Thyroid gland (tissue), 4 donors: Measurements from ENCODE around the gene FKBP6. TPM values are rescaled to one million over a fixed set of nuclear protein-coding genes. Genes with fewer than 3 reads are reported as not detected.
"Not testable (repeated sequence)": the region's sequence is repeated elsewhere in the genome, so short reads cannot be mapped to it uniquely, and the experiment has no call there.

Experiments
- DNase-seq, 2 donors: peaks; one replicate each; pipeline ENCODE4 v3.0.0-alpha.2; 2019
- H3K27ac ChIP-seq, 3 donors: fragments of 200-600 bp; sonication (generic); 1 replicate in 2 of 3; 2 replicates in 1 of 3; pipeline ENCODE4 v1.5.1; 2016 to 2019; ENCODE audit warnings: mild to moderate bottlenecking in 1 of 3, moderate library complexity in 1 of 3
- H3K27me3 ChIP-seq: fragments of 200-600 bp; sonication (generic); one replicate; pipeline ENCODE4 v1.5.1; 2019
- H3K36me3 ChIP-seq, 2 donors: fragments of 200-600 bp; sonication (generic); one replicate each; pipeline ENCODE4 v1.5.1; 2016 to 2019
- H3K4me1 ChIP-seq, 2 donors: fragments of 200-600 bp; sonication (generic); one replicate each; pipeline ENCODE4 v1.5.1; 2017 to 2019
- H3K4me3 ChIP-seq, 3 donors: fragments of 200-600 bp; sonication (generic); replicated peaks in 1 of 3; 1 replicate in 2 of 3; 2 replicates in 1 of 3; pipeline ENCODE4 v1.5.1; 2016; ENCODE audit warnings: mild to moderate bottlenecking in 1 of 3
- H3K9me3 ChIP-seq: fragments of 200-600 bp; sonication (generic); one replicate; pipeline ENCODE4 v1.5.1; 2017
- CTCF ChIP-seq, 6 experiments: fragments of 200-600 bp in 3 of 6; fragments of 450-650 bp in 3 of 6; sonication (generic) in 3 of 6; IDR thresholded peaks; one replicate each; pipeline ENCODE4 v1.5.1; 2016 to 2019; ENCODE audit warnings: antibody characterized with exemption in 6 of 6, mild to moderate bottlenecking in 2 of 6, inconsistent platforms in 1 of 6, moderate library complexity in 1 of 6
- POLR2A ChIP-seq, 2 donors: fragments of 450-650 bp; IDR thresholded peaks; one replicate each; pipeline ENCODE4 v1.6.1; 2017; ENCODE audit warnings: antibody characterized with exemption in 2 of 2, mild to moderate bottlenecking in 2 of 2, moderate library complexity in 1 of 2
- WGBS, 2 donors: methylation state at CpG; one replicate each; pipeline ENCODE4 v1.1.5; 2017; 5-methylcytosine and 5-hydroxymethylcytosine counted together
- intact Hi-C: fragments of 100-400 bp; cut with DNase I; formaldehyde crosslinking; loops from one replicate; pipeline ENCODE4 v1.15.1; 2023
- small RNA-seq: library from RNA; depleted of rRNA; stranded (forward); fragments of <200 nt; gene quantifications from one replicate; pipeline ENCODE3, GENCODE V24; 2016
- total RNA-seq, 4 donors: library from RNA; depleted of rRNA; stranded (reverse); fragments of >200 nt; gene quantifications; one replicate each; pipeline ENCODE4 v1.2.3, GENCODE V29; 2016

The FKBP6 gene
- total RNA-seq, 4 donors from 2014 or later = 0.27 TPM; not detected in 3

GRCh38 chr7:73395538-73396503 lies 67.9 kb downstream of the FKBP6 start:
- WGBS, 2 donors = 66 to 71% methylated on average over 17 to 18 of the region's 21 CpGs
- no peaks in the 10 kb centered on the region for H3K9me3 ChIP-seq
- intact Hi-C loops = no loop called here
- no peak for TF ChIP-seq POLR2A (IDR thresholded peaks at IDR 0.05)
- no peak for TF ChIP-seq CTCF (IDR thresholded peaks at IDR 0.05)
- H3K4me1 ChIP-seq = no peaks in the 10 kb centered on the region
- no peaks in the 10 kb centered on the region for H3K27me3 ChIP-seq
- H3K27ac ChIP-seq = no peak overlapping the region
- H3K36me3 ChIP-seq = no peaks in the 10 kb centered on the region
- no peak for DNase-seq
- no peak overlapping the region for H3K4me3 ChIP-seq

GRCh38 chr7:73397521-73398281 lies 69.7 kb downstream of the FKBP6 start:
- no peak overlapping the region for H3K4me3 ChIP-seq
- no peaks in the 10 kb centered on the region for H3K4me1 ChIP-seq
- WGBS, 2 donors = 42 to 52% methylated on average over 14 of the region's 14 CpGs
- H3K36me3 ChIP-seq = no peaks in the 10 kb centered on the region
- no peak overlapping the region for H3K27ac ChIP-seq
- intact Hi-C loops = no loop called here
- no peak for DNase-seq
- H3K27me3 ChIP-seq = no peaks in the 10 kb centered on the region
- TF ChIP-seq CTCF (IDR thresholded peaks at IDR 0.05) (no peak), POLR2A (IDR thresholded peaks at IDR 0.05) (no peak)
- H3K9me3 ChIP-seq = no peaks in the 10 kb centered on the region

GRCh38 chr7:73399185-73400050 lies 71.5 kb downstream of the FKBP6 start:
- intact Hi-C loops, H3K27ac ChIP-seq, H3K9me3 ChIP-seq, H3K36me3 ChIP-seq, H3K4me1 ChIP-seq, H3K27me3 ChIP-seq, H3K4me3 ChIP-seq: not testable (repeated sequence)
- WGBS, 2 donors = 49 to 63% methylated on average over 9 to 14 of the region's 19 CpGs
- peak; percentile 57 to 62 for DNase-seq
- TF ChIP-seq POLR2A (IDR thresholded peaks at IDR 0.05) = peak in 1 of 2 donors; percentile 6

- H3K4me3 ChIP-seq, H3K4me1 ChIP-seq, DNase-seq, H3K36me3 ChIP-seq, H3K27me3 ChIP-seq, H3K27ac ChIP-seq, H3K9me3 ChIP-seq, intact Hi-C loops: not testable (repeated sequence)
- WGBS, 2 donors = 93 to 97% methylated on average over 2 to 3 of the region's 3 CpGs
These were observed 76.9 kb downstream of the FKBP6 start for GRCh38 chr7:73404860-73405259.

Small RNA genes lying within 50 kb of the gene (small RNA-seq; reads per million reads assigned to genes)
- gene RF00019 (not detected), gene RNU6-1080P (not detected)

Other genes with a start within 250 kb of the FKBP6 start
- gene SPDYE9, start 242.1 kb upstream of the FKBP6 start, total RNA-seq = not detected
- 10 to 100 TPM; 18.2 to 36.7 (median 19.1) TPM for gene NSUN5, start 19.3 kb upstream of the FKBP6 start, total RNA-seq
- gene TRIM50, start 79 bp upstream of the FKBP6 start, total RNA-seq = 1 to 10 TPM in 3 of 4 donors, not detected in 1; 1.0 to 1.7 (median 1.5) TPM
- gene FZD9, start 105.6 kb downstream of the FKBP6 start, total RNA-seq = 1 to 10 TPM; 1.2 to 4.6 (median 1.9) TPM
- 10 to 100 TPM; 52.8 to 69.0 (median 55.1) TPM for gene BAZ1B, start 194.1 kb downstream of the FKBP6 start, total RNA-seq
- gene BCL7B, start 229.5 kb downstream of the FKBP6 start, total RNA-seq = 10 to 100 TPM; 52.5 to 83.1 (median 74.4) TPM